GM12878 (cell line): Measurements from ENCODE around the gene BTG2. TPM values are rescaled to one million over a fixed set of nuclear protein-coding genes. Genes with fewer than 3 reads are reported as not detected.

Experiments used
- BCLAF1 ChIP-seq: fragments of 450-650 bp; IDR thresholded peaks from 2 replicates; pipeline ENCODE4 v1.6.1; 2017; ENCODE audit warnings: antibody characterized with exemption, mild to moderate bottlenecking, moderate library complexity
- CEBPB ChIP-seq, 2 experiments: fragments of 150-350 bp in 1 of 2; IDR thresholded peaks; 2 replicates each; pipeline ENCODE4 v1.6.1; 2012 to 2014; ENCODE audit warnings: low read depth in 2 of 2, low read length in 2 of 2, borderline replicate concordance in 1 of 2, inconsistent platforms in 1 of 2
- CHD4 ChIP-seq: fragments of 200-600 bp; sonication (generic); IDR thresholded peaks from 2 replicates; pipeline ENCODE4 v1.6.1; 2016; ENCODE audit warnings: mild to moderate bottlenecking
- EP300 ChIP-seq, 2 experiments: fragments of 150-350 bp in 1 of 2; IDR thresholded peaks; 2 replicates each; pipeline ENCODE4 v1.6.1; 2011 to 2012; ENCODE audit warnings: low read depth in 2 of 2, low read length in 2 of 2, borderline replicate concordance in 1 of 2, improper control_type of control experiment in 1 of 2, inconsistent platforms in 1 of 2; ENCODE audit not compliant: control insufficient read depth in 1 of 2
- HDAC2 ChIP-seq: fragments of 200-600 bp; sonication (generic); IDR thresholded peaks from 2 replicates; pipeline ENCODE4 v1.6.1; 2017
- MXI1 ChIP-seq: fragments of 150-350 bp; IDR thresholded peaks from 2 replicates; pipeline ENCODE4 v1.6.1; 2011; ENCODE audit warnings: low read depth, mild to moderate bottlenecking, inconsistent platforms, low read length, improper control_type of control experiment
- POU2F2 ChIP-seq: IDR thresholded peaks from 3 replicates; pipeline ENCODE4 v1.6.1; 2011; ENCODE audit warnings: low read depth, mild to moderate bottlenecking, low read length, borderline replicate concordance
- RFX5 ChIP-seq: IDR thresholded peaks from 2 replicates; pipeline ENCODE4 v1.6.1; 2011; ENCODE audit warnings: low read depth, low read length, improper control_type of control experiment
- SPI1 ChIP-seq: IDR thresholded peaks from 2 replicates; pipeline ENCODE4 v1.6.1; 2011; ENCODE audit warnings: low read depth, mild to moderate bottlenecking, low read length, moderate library complexity, borderline replicate concordance; ENCODE audit not compliant: insufficient read depth
- TCF7 ChIP-seq: IDR thresholded peaks from 2 replicates; pipeline ENCODE4 v1.6.1; 2014; ENCODE audit warnings: antibody characterized with exemption, borderline replicate concordance
- WRNIP1 ChIP-seq: IDR thresholded peaks from 2 replicates; pipeline ENCODE4 v1.6.1; 2011; ENCODE audit warnings: low read depth, low read length, improper control_type of control experiment, borderline replicate concordance
- ZNF592 ChIP-seq: fragments of 450-650 bp; IDR thresholded peaks from 2 replicates; pipeline ENCODE4 v1.6.1; 2017; ENCODE audit warnings: mild to moderate bottlenecking, moderate library complexity
- ZZZ3 ChIP-seq: IDR thresholded peaks from 2 replicates; pipeline ENCODE4 v1.6.1; 2011; ENCODE audit warnings: low read depth; ENCODE audit not compliant: control insufficient read depth, insufficient read length
- polyA plus RNA-seq, 11 experiments: library from polyadenylated mRNA; depleted of rRNA in 4 of 11; unstranded in 6 of 11; stranded (reverse) in 5 of 11; fragments of >200 nt; fragmentation: Nextera tagmentation in 4 of 11; fragmentation: Illumina TruSeq in 1 of 11; extraction: Ambion mirVana in 4 of 11; extraction: Trizol in 1 of 11; gene quantifications; 1 replicate in 1 of 11; 2 replicates in 10 of 11; pipeline versions ENCODE4 v1.2.1 to v1.2.3, GENCODE V29; 2011 to 2016; ENCODE audit warnings: inconsistent platforms in 2 of 11, missing spikeins in 2 of 11, low read depth in 1 of 11
- total RNA-seq, 4 experiments: library from RNA; depleted of rRNA in 3 of 4; stranded (reverse); fragments of >200 nt in 3 of 4; fragmentation: Illumina TruSeq in 1 of 4; extraction: Trizol in 1 of 4; gene quantifications; 2 replicates each; pipeline versions ENCODE4 v1.2.1 to v1.2.3, GENCODE V29; 2013 to 2021
- TF ChIP-seq, protein P1 (sequence below): IDR thresholded peaks from 2 replicates; pipeline ENCODE4 v1.6.1; 2012; ENCODE audit warnings: low read depth, low read length, improper control_type of control experiment
- TF ChIP-seq, protein P2 (sequence below): fragments of 450-650 bp; IDR thresholded peaks from 2 replicates; pipeline ENCODE4 v1.6.1; 2017; ENCODE audit warnings: mild to moderate bottlenecking, low read depth, inconsistent platforms; ENCODE audit not compliant: poor library complexity, severe bottlenecking
- TF ChIP-seq, protein P3 (sequence below): fragments of 450-650 bp; IDR thresholded peaks from 2 replicates; pipeline ENCODE4 v1.6.1; 2018; ENCODE audit warnings: mild to moderate bottlenecking, low read depth, moderate library complexity; ENCODE audit not compliant: partially characterized antibody

BTG2 gene
- total and polyA plus RNA-seq, 10 of the 15 experiments (the other 5 are each of a cell fraction or from before 2014, with no cell fraction given), result 23.3 to 160 (median 98.1) TPM

GRCh38 chr1:203306965-203307541 is 1.7 kb downstream of the BTG2 start (continued):
- TF ChIP-seq ZNF592, result no peak
- TF ChIP-seq TCF7, result no peak
- no peak; the same call in 2 of the 3 replicates for TF ChIP-seq POU2F2
- TF ChIP-seq, protein P1, sequence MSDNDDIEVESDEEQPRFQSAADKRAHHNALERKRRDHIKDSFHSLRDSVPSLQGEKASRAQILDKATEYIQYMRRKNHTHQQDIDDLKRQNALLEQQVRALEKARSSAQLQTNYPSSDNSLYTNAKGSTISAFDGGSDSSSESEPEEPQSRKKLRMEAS, result no peak
- TF ChIP-seq BCLAF1, result no peak
- TF ChIP-seq WRNIP1, result no peak
- no peak for TF ChIP-seq ZZZ3
- no peak for TF ChIP-seq HDAC2
- TF ChIP-seq, protein P2, sequence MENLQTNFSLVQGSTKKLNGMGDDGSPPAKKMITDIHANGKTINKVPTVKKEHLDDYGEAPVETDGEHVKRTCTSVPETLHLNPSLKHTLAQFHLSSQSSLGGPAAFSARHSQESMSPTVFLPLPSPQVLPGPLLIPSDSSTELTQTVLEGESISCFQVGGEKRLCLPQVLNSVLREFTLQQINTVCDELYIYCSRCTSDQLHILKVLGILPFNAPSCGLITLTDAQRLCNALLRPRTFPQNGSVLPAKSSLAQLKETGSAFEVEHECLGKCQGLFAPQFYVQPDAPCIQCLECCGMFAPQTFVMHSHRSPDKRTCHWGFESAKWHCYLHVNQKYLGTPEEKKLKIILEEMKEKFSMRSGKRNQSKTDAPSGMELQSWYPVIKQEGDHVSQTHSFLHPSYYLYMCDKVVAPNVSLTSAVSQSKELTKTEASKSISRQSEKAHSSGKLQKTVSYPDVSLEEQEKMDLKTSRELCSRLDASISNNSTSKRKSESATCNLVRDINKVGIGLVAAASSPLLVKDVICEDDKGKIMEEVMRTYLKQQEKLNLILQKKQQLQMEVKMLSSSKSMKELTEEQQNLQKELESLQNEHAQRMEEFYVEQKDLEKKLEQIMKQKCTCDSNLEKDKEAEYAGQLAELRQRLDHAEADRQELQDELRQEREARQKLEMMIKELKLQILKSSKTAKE, result no peak
- no peak for TF ChIP-seq SPI1
- TF ChIP-seq, protein P3, sequence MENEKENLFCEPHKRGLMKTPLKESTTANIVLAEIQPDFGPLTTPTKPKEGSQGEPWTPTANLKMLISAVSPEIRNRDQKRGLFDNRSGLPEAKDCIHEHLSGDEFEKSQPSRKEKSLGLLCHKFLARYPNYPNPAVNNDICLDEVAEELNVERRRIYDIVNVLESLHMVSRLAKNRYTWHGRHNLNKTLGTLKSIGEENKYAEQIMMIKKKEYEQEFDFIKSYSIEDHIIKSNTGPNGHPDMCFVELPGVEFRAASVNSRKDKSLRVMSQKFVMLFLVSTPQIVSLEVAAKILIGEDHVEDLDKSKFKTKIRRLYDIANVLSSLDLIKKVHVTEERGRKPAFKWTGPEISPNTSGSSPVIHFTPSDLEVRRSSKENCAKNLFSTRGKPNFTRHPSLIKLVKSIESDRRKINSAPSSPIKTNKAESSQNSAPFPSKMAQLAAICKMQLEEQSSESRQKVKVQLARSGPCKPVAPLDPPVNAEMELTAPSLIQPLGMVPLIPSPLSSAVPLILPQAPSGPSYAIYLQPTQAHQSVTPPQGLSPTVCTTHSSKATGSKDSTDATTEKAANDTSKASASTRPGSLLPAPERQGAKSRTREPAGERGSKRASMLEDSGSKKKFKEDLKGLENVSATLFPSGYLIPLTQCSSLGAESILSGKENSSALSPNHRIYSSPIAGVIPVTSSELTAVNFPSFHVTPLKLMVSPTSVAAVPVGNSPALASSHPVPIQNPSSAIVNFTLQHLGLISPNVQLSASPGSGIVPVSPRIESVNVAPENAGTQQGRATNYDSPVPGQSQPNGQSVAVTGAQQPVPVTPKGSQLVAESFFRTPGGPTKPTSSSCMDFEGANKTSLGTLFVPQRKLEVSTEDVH, result no peak
- no peak for TF ChIP-seq EP300 (IDR thresholded peaks at IDR 0.05; ENCODE audit: borderline replicate concordance in 1 of 2, control insufficient read depth in 1 of 2, low read depth in 2 of 2, low read length in 2 of 2)
- no peak for TF ChIP-seq CEBPB (IDR thresholded peaks at IDR 0.05; ENCODE audit: borderline replicate concordance in 1 of 2, low read depth in 2 of 2, low read length in 2 of 2)
- no peak for TF ChIP-seq CHD4
- TF ChIP-seq MXI1, result no peak
- TF ChIP-seq RFX5, result no peak
